ENCODE data around the gene KANK3. TPM values are rescaled to one million over a fixed set of nuclear protein-coding genes. Genes with fewer than 3 reads are reported as not detected.
A peak's percentile ranks its signal among the peaks of the same experiment; 100 is the strongest.

The KANK3 gene
- total RNA-seq, 1 experiment from 2014 or later, result 1.2 TPM

- Mint-ChIP-seq H3K4me1 (ENCODE audit: insufficient read depth, unreplicated experiment) (no peaks in the 10 kb centered on the region), H3K27me3 (ENCODE audit: insufficient read depth, unreplicated experiment) (no peaks in the 10 kb centered on the region), H3K27ac (ENCODE audit: low read depth, unreplicated experiment) (no peak overlapping the region), H3K4me3 (ENCODE audit: unreplicated experiment) (no peak overlapping the region), H3K9me3 (ENCODE audit: unreplicated experiment) (no peaks in the 10 kb centered on the region), H3K36me3 (ENCODE audit: insufficient read depth, unreplicated experiment) (peaks cover 6% of the 10 kb centered on the region)
- intact Hi-C loops (cut with micrococcal nuclease), result no loop called here
- no peak for DNase-seq (ENCODE audit: unreplicated experiment)
- CTCF ChIA-PET, result no interaction called here
- BruUV-seq (replicated peaks), result no TSS peak
- POLR2A ChIA-PET, result no interaction called here
- no peak for TF ChIP-seq CTCF (IDR thresholded peaks at IDR 0.05; ENCODE audit: unreplicated experiment)
Measured at GRCh38 chr19:8338835-8339234, 4.2 kb downstream of the KANK3 start.

DNA sequence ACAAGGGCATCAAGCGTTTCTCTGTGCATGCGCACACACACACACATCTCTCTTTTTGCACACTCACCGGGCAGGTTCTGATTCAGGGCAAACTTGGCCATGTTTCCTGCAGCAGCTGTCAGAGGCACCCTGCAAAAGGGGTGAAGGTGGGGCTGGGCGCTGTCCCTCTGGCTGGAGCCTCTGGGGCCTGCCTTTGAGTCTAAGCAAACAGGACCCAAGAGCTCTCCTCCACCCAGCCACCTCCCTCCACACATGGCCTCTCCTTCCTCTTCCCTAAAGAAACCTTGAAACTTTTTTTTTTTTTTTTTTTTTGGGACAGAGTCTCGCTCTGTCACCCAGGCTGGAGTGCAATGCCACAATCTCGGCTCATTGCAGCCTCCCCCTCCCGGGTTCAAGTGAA is 5.3 kb downstream of the KANK3 start:
- intact Hi-C loops (cut with micrococcal nuclease), result no loop called here
- H3K4me1 Mint-ChIP-seq (ENCODE audit: insufficient read depth, unreplicated experiment), result no peaks in the 10 kb centered on the region
- ChIA-PET CTCF (interaction anchor here (0.7 kb wide), 1 partner anchor 76 kb away, joined by 3 read pairs; the partner anchor contains the start of gene MARCHF2), POLR2A (no interaction called here)
- no peak for DNase-seq (ENCODE audit: unreplicated experiment)
- no peaks in the 10 kb centered on the region for H3K9me3 Mint-ChIP-seq (ENCODE audit: unreplicated experiment)
- H3K36me3 Mint-ChIP-seq (ENCODE audit: insufficient read depth, unreplicated experiment), result peaks cover 6% of the 10 kb centered on the region
- no peak overlapping the region for H3K4me3 Mint-ChIP-seq (ENCODE audit: unreplicated experiment)
- no peak for TF ChIP-seq CTCF (IDR thresholded peaks at IDR 0.05; ENCODE audit: unreplicated experiment)
- no TSS peak for BruUV-seq (replicated peaks)
- no peak overlapping the region for H3K27ac Mint-ChIP-seq (ENCODE audit: low read depth, unreplicated experiment)
- no peaks in the 10 kb centered on the region for H3K27me3 Mint-ChIP-seq (ENCODE audit: insufficient read depth, unreplicated experiment)

GRCh38 chr19:8336660-8337059 is 6.4 kb downstream of the KANK3 start:
- Mint-ChIP-seq H3K9me3 (ENCODE audit: unreplicated experiment) (no peaks in the 10 kb centered on the region), H3K4me1 (ENCODE audit: insufficient read depth, unreplicated experiment) (no peaks in the 10 kb centered on the region), H3K4me3 (ENCODE audit: unreplicated experiment) (no peak overlapping the region), H3K27ac (ENCODE audit: low read depth, unreplicated experiment) (no peak overlapping the region), H3K27me3 (ENCODE audit: insufficient read depth, unreplicated experiment) (no peaks in the 10 kb centered on the region), H3K36me3 (ENCODE audit: insufficient read depth, unreplicated experiment) (peaks cover 6% of the 10 kb centered on the region)
- DNase-seq (ENCODE audit: unreplicated experiment), result no peak
- BruUV-seq (replicated peaks), result no TSS peak
- intact Hi-C loops (cut with micrococcal nuclease), result no loop called here
- ChIA-PET POLR2A (interaction anchor here (1.9 to 4.4 kb wide), 2 partner anchors 13 to 20 kb away, joined by 8 to 70 read pairs; partner anchors contain the start of genes NDUFA7 and RPS28), CTCF (interaction anchor here (0.6 to 1.7 kb wide), 2 partner anchors 11 to 26 kb away, joined by 3 to 7 read pairs; no protein-coding TSS in a partner anchor)
- no peak for TF ChIP-seq CTCF (IDR thresholded peaks at IDR 0.05; ENCODE audit: unreplicated experiment)

GRCh38 chr19:8336072-8336569 is 6.9 kb downstream of the KANK3 start:
- Mint-ChIP-seq H3K4me1 (ENCODE audit: insufficient read depth, unreplicated experiment) (no peaks in the 10 kb centered on the region), H3K36me3 (ENCODE audit: insufficient read depth, unreplicated experiment) (peaks cover 6% of the 10 kb centered on the region), H3K27me3 (ENCODE audit: insufficient read depth, unreplicated experiment) (no peaks in the 10 kb centered on the region), H3K9me3 (ENCODE audit: unreplicated experiment) (no peaks in the 10 kb centered on the region), H3K27ac (ENCODE audit: low read depth, unreplicated experiment) (no peak overlapping the region), H3K4me3 (ENCODE audit: unreplicated experiment) (peak overlapping the region; percentile 40)
- intact Hi-C loops (cut with micrococcal nuclease), result no loop called here
- ChIA-PET POLR2A (interaction anchor here (1.9 to 4.4 kb wide), 2 partner anchors 13 to 21 kb away, joined by 8 to 70 read pairs; partner anchors contain the start of genes NDUFA7 and RPS28), CTCF (interaction anchor here (1.7 kb wide), 1 partner anchor 12 kb away, joined by 7 read pairs; no protein-coding TSS in a partner anchor)
- BruUV-seq (replicated peaks), result no TSS peak
- TF ChIP-seq CTCF (IDR thresholded peaks at IDR 0.05; ENCODE audit: unreplicated experiment), result no peak
- DNase-seq (ENCODE audit: unreplicated experiment), result no peak
